Right lobe of liver (tissue), 6 donors: Measurements from ENCODE around the gene NUDT12. TPM values are rescaled to one million over a fixed set of nuclear protein-coding genes. Genes with fewer than 3 reads are reported as not detected.

ENCODE experiments used
- ATAC-seq, 4 donors: fragments of 200-7000 bp; cut with Tn5 transposase; one replicate each; pipeline ENCODE4 v1.9.1; 2020; ENCODE audit warnings: mild to moderate bottlenecking in 4 of 4, moderate library complexity in 4 of 4
- DNase-seq, 3 donors: peaks; one replicate each; pipeline ENCODE4 v3.0.0-alpha.2; 2020
- H3K27ac ChIP-seq, 3 donors: fragments of 200-600 bp; one replicate each; pipeline ENCODE4 v1.8.0; 2022
- H3K27me3 ChIP-seq, 2 donors: fragments of 200-600 bp; one replicate each; pipeline ENCODE4 v1.8.0; 2022
- H3K36me3 ChIP-seq, 4 donors: fragments of 200-600 bp; sonication (generic) in 1 of 4; one replicate each; pipeline versions ENCODE4 v1.5.1 to v1.8.0; 2017 to 2022; ENCODE audit warnings: control low read depth in 1 of 4
- H3K4me1 ChIP-seq, 4 donors: fragments of 200-600 bp; sonication (generic) in 1 of 4; one replicate each; pipeline versions ENCODE4 v1.5.1 to v1.8.0; 2017 to 2022; ENCODE audit warnings: control low read depth in 1 of 4
- H3K4me3 ChIP-seq, 3 donors: fragments of 200-600 bp; one replicate each; pipeline ENCODE4 v1.8.0; 2022
- H3K9me3 ChIP-seq, 4 donors: fragments of 200-600 bp; sonication (generic) in 1 of 4; one replicate each; pipeline versions ENCODE4 v1.5.1 to v1.8.0; 2017 to 2022; ENCODE audit warnings: control low read depth in 1 of 4
- CTCF ChIP-seq, 4 donors: fragments of 200-600 bp in 3 of 4; fragments of 450-650 bp in 1 of 4; IDR thresholded peaks; one replicate each; pipeline versions ENCODE4 v1.5.1 to v1.8.0; 2016 to 2022; ENCODE audit warnings: antibody characterized with exemption in 4 of 4, mild to moderate bottlenecking in 2 of 4
- POLR2A ChIP-seq: fragments of 450-650 bp; IDR thresholded peaks from one replicate; pipeline ENCODE4 v1.6.1; 2017; ENCODE audit warnings: antibody characterized with exemption, mild to moderate bottlenecking
- WGBS: methylation state at CpG from one replicate; pipeline ENCODE4 v1.1.6; 2018; ENCODE audit warnings: low coverage, low lambda C conversion rate; ENCODE audit not compliant: insufficient coverage; ENCODE audit errors: missing lambda C conversion rate; 5-methylcytosine and 5-hydroxymethylcytosine counted together
- intact Hi-C, 2 donors: fragments of 100-400 bp; cut with DNase I; formaldehyde crosslinking; loops; one replicate each; pipeline versions ENCODE4 v1.11.2 to v1.14.1; 2022
- total RNA-seq, 6 experiments: library from RNA; depleted of rRNA in 2 of 6; stranded (reverse); fragments of >200 nt in 2 of 6; fragmentation: NEBNext Ultra II Directional in 3 of 6; extraction: Animal tissue kit (Norgen Biotek cat#: 25700) in 3 of 6; gene quantifications; one replicate each; pipeline versions ENCODE4 v1.1.0 to v1.2.4, GENCODE V29; 2016 to 2023
- donor health status: DM: no; HTN: yes; CAD: no.
- donor health status: DM: no; HTN: no; CAD: no.
- donor health status: DM: no; HTN: no; CAD: no.
- donor health status: DM: no; HTN: yes; CAD: no.
- donor health status: DM: no; HTN: yes; CAD: no.

The NUDT12 gene
- total RNA-seq, 6 experiments from 2014 or later, result 15.9 to 19.9 (median 18.4) TPM

- H3K27ac ChIP-seq, result peak overlapping the region; percentile 19 to 85 (median 68)
- WGBS, result 42% methylated on average over 3 of the region's 3 CpGs
- DNase-seq (no peak), ATAC-seq (peak; percentile 76 to 85 (median 81))
- peaks cover 0 to 33% (median 1%) of the 10 kb centered on the region in 4 donors for H3K4me1 ChIP-seq
- no peaks in the 10 kb centered on the region for H3K36me3 ChIP-seq
- no peak overlapping the region for H3K4me3 ChIP-seq
- H3K27me3 ChIP-seq, result no peaks in the 10 kb centered on the region
- no peak for TF ChIP-seq POLR2A
- peak; percentile 27 to 42 (median 32) for TF ChIP-seq CTCF (IDR thresholded peaks at IDR 0.05)
- no peaks in the 10 kb centered on the region for H3K9me3 ChIP-seq
- intact Hi-C loops, result no loop called here
Observed at GRCh38 chr5:103601314-103601713, 38.7 kb upstream of the NUDT12 start.

- Histone ChIP-seq H3K4me1 (peaks cover 0 to 33% (median 1%) of the 10 kb centered on the region in 4 donors), H3K36me3 (no peaks in the 10 kb centered on the region), H3K27ac (no peak overlapping the region), H3K27me3 (no peaks in the 10 kb centered on the region), H3K4me3 (no peak overlapping the region), H3K9me3 (no peaks in the 10 kb centered on the region)
- peak in 2 of 4 donors; percentile 42 to 55 for ATAC-seq
- no peak for DNase-seq
- TF ChIP-seq POLR2A, result no peak
- no peak for TF ChIP-seq CTCF (IDR thresholded peaks at IDR 0.05)
- 30% methylated on average over 1 of the region's 1 CpG for WGBS
- intact Hi-C loops, result no loop called here
Observed at GRCh38 chr5:103600086-103600485, 37.5 kb upstream of the NUDT12 start.

- no peak for DNase-seq
- no peak for ATAC-seq
- H3K9me3 ChIP-seq, result no peaks in the 10 kb centered on the region
- TF ChIP-seq CTCF (IDR thresholded peaks at IDR 0.05) (no peak), POLR2A (no peak)
- H3K4me1 ChIP-seq, result peaks cover 0 to 33% (median 1%) of the 10 kb centered on the region in 4 donors
- intact Hi-C loops, result no loop called here
- 84% methylated on average over 3 of the region's 3 CpGs for WGBS
- H3K36me3 ChIP-seq, result no peaks in the 10 kb centered on the region
- H3K27me3 ChIP-seq, result no peaks in the 10 kb centered on the region
- no peak overlapping the region for H3K4me3 ChIP-seq
- H3K27ac ChIP-seq, result no peak overlapping the region
Observed at GRCh38 chr5:103598997-103599566, 36.5 kb upstream of the NUDT12 start.

- DNase-seq (no peak), ATAC-seq (no peak)
- intact Hi-C loops, result no loop called here
- Histone ChIP-seq H3K36me3 (no peaks in the 10 kb centered on the region), H3K4me3 (no peak overlapping the region), H3K27ac (no peak overlapping the region), H3K27me3 (no peaks in the 10 kb centered on the region), H3K4me1 (peaks cover 0 to 7% (median 0%) of the 10 kb centered on the region in 4 donors), H3K9me3 (no peaks in the 10 kb centered on the region)
- 68% methylated on average over 3 of the region's 3 CpGs for WGBS
- TF ChIP-seq POLR2A, result no peak
- TF ChIP-seq CTCF (IDR thresholded peaks at IDR 0.05), result no peak
Observed at GRCh38 chr5:103590221-103590620, 27.6 kb upstream of the NUDT12 start.
